Smooth muscle cell of the brain vasculature (primary cell): ENCODE data around the gene OR1A1.
"Not testable (repeated sequence)": the region's sequence is repeated elsewhere in the genome, so short reads cannot be mapped to it uniquely, and the experiment has no call there.

Source experiments
- DNase-seq: peaks from one replicate; pipeline ENCODE4 v3.0.0-alpha.2; 2012; ENCODE audit warnings: low read depth, low spot score

Gene OR1A1, protein sequence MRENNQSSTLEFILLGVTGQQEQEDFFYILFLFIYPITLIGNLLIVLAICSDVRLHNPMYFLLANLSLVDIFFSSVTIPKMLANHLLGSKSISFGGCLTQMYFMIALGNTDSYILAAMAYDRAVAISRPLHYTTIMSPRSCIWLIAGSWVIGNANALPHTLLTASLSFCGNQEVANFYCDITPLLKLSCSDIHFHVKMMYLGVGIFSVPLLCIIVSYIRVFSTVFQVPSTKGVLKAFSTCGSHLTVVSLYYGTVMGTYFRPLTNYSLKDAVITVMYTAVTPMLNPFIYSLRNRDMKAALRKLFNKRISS

DNA sequence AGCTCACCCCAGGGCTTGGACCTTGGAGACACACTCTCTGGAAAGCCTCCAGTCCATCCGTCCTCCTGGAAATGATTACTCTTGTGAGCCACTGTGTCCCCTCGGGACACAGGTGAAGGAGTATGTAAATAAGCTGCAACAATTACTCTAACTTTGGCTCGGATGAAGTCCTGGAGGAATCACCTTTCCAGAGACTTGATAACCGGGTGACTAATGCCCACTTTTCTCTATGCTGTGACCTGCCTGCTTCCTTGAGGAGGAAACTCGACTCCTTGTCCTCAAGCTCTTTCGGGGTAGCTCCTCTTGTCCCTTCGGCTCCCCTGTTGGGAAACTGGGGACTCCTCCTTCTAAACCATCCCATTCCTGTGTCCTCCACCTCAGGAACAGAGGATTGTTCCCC, at the start of gene OR1A1:
TSS of gene OR1A1 (plus strand) at position 301 of the 400 bp plus-strand sequence. CDS start 7,954 bp downstream, outside the sequence.
- DNase-seq = no peak

DNA sequence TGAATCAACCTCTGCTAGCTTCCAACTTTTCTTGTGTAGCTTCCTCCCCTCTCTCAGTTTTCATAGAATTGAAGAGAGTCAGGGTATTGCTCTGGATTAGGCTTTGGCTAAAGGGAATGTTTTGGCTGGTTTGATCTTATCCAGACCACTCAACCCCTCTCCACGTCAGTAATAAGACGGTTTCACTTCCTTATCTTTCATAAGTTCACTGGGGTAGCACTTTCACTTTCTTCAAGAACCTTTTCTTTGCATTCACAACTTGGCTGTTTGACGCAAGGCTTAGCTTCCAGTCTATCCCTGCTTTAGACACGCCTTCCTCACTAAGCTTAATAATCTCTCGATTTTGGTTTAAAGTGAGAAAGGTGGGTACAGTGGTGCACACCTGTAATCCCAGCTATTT, 39.9 kb upstream of the OR1A1 start:
- no peak for DNase-seq

DNA sequence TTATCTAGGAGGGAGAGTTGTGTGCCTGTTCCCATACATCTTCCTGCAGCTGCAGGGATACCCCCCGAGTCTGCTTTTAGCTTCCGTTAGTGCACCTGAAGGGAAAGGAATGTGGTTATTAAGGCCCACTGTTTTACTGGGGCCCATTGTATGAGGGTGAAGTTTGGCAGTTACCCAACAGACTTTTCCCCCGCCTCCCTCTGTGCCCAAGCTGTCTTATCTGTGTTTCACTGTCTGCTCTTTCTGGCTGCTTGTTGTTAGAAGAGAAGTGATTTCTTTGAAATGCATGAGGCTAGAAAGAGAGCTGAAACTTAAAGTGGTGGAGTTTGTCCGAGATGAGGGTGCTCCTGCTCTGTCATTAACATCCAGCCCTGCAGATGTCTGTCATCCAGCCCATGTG, 17.5 kb upstream of the OR1A1 start:
- DNase-seq = no peak

DNA sequence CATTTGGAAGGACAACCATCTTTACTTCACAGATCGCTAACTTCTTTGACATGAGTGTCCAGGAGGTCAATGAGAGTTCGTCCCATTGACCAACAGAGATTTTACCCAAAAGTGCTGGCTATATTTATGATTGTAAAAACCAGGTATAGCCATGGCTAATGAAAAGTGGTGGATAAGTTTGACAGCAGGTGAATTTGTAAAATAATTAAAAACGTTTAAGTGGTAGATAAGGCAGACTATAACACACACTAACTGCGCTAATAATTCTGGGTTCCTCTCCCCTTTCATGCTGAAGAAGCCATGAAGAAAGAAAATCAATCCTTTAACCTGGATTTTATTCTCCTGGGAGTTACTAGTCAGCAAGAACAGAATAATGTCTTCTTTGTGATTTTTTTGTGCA, 10.2 kb upstream of the OR1A1 start, which contains the start of gene OR1A2:
TSS of gene OR1A2 (plus strand) at position 301 of the 400 bp plus-strand sequence. CDS start at position 301, 0 bp downstream.
- no peak for DNase-seq

DNA sequence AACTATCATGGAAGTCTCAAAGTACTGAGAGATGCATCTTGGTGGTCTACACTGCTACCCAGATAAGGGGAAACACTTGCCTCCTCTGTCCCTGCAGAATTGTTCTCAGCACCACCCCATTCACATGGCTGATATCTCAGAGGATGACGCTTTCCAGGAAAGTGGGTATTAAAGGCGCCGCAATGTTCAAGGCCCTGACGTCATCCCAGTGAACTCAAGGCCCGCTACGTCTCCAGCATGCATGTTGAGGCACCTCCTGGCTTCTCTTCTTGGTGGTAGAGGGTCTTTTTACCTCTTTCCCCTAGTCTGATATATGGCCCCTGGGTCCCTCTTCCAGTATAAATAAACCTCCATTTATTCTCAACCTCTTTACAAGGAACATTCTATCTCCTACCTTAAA, 1.0 kb downstream of the OR1A1 start:
- no peak for DNase-seq

DNA sequence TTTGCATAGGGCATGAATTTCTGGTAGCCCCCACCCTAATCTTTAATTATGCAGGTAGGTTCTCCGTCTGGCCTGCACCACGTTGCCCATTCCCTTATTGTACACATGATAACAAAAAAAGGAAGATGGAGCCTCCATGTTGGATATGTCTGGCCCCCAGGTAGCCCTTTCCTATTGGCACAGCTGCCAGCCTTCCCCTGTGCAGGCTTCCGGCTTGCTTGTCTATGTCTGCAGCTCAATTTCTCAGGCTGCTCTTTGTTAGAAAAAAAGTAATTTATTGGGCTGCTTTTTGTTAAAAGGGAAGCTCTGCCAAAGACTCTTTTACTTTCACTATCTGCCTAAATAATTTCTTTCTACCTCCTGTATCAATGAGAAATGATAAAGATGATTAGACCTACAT, 5.5 kb downstream of the OR1A1 start:
- no peak for DNase-seq

DNA sequence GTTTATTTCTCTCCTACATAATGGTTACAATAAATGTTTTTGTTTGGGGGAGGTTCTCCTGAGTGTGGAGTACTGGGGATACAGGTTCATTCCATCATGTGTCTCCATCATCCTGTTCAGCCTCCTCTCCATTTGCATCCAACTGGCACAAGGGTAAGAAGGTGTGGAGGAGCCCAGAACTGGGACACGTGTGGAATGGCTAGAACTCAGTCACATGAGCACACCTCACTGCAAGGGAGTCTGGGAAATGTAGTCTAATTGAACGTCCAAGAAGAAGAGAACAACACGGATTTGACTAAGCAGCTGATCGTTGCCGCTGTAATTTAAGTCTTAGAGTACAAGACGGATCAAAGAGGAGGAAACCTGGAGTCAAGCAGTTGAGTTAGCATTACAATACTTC, 6.1 kb downstream of the OR1A1 start:
- DNase-seq = no peak

DNA sequence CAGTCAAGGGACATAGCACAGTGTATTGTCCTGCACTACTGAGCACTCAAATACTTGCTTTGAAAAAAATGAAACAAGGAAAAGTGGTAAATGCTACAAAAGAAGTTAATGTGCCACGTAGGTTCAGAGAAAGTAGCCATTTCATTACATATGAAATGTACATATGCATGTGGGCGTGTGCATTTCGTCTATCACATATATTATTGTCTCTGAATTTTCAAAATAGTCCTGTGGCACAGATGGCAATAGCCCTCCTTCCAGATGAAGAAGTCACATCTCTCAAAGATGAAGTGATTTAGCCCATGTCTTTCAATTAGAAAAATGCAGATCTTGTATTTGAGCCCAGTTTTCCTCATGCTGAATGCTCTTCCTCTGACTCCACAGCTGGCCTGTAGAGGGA, 12.5 kb downstream of the OR1A1 start:
- DNase-seq = not testable (repeated sequence)

DNA sequence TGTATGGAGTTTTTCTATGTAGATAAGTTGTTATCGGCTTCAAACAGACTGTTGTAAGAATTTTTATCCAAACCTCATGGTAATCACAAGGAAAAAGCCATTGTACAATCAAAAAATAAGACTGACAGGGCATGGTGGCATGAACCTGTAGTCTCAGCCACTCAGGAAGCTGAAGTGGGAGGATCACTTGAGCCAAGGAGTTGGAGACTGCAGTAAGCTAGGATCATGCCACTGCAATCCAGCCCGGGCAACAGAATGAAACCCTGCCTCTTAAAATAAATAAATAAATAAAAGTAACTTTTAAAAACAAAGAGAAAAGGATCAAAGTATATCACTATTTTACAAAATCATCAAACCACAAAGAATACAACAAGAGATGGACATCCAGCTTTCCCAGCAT, 14.4 kb downstream of the OR1A1 start:
- DNase-seq = no peak

DNA sequence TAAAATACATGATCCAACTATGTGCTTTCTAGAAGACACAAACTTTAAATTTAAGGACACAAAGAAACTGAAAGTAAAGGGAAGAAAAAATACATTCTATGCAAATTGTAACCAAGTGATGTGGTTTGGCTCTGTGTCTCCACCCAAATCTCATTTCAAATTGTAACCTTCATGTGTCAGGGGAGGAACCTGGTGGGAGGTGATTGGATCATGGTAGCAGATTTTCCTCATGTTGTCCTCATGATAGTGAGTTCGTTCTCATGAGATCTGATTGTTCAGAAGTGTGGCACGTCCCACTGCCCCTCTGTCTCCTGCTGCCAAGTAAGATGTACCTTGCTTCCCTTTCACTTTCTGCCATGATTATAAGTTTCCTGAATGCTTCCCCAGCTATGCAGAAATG, 15.0 kb downstream of the OR1A1 start:
- no peak for DNase-seq

DNA sequence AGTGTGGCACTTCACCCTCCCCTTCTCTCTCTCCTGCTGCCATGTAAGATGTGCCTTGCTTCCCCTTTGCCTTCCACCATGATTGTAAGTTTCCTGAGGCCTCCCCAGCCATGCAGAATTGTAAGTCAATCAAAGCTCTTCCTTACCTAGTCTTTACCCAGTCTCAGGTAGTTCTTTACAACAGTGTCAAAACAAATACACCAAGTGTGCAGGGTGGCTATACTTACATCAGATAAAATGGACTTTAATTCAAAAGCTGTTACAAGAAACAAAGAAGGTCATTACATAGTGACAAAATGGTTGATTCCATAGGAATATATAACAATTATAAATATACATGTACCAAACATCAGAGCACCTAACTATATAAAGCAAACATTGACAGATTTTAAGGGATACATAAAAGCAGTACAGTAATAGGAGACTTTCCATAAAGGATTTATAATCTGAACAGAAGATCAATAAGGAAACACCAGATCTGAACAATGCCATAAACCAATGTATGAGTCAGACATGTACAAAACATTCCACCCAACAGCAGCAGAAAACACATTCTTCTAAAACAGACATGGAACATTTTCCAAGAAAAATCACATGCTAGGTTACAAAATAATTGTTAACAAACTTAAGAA, 17.4 kb downstream of the OR1A1 start:
- not testable (repeated sequence) for DNase-seq

DNA sequence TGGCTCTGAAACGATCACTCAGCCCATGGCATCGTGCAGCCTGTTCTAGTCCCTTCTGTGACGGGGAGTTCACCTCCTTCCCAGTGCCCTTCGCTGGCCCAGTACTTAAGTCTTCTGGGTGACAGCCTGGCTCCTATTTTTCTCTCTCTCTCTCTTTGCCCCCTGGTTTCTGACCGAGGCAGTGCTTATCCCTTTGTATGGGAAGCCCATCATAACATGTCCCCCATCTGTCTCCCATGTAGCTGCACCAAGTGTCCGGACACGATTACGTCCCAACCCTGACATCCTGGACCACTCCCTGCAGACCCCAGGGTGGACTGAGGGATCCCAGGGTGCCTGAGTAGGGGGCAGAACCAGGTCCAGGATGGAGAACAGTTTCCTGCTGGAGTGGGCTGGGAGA, 24.8 kb downstream of the OR1A1 start:
- not testable (repeated sequence) for DNase-seq

DNA sequence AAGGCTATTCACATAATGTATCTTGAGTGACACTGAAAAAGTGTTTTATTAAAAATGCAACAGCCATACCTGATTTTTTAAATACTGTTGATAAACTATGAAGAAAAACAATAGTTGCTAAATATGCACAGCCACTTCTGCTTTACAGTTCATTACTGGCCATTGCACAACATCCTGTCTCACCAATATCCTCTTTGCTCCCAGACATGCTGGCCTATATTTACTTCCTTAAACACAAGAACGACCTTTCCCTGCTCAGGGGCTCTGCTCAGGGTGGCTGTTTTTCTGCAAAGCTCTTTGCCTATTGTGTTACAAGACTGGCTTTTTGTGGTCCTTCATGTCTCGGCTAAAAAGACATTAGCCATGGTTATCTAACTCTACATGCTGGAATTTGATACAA, 31.2 kb downstream of the OR1A1 start:
- DNase-seq = not testable (repeated sequence)

DNA sequence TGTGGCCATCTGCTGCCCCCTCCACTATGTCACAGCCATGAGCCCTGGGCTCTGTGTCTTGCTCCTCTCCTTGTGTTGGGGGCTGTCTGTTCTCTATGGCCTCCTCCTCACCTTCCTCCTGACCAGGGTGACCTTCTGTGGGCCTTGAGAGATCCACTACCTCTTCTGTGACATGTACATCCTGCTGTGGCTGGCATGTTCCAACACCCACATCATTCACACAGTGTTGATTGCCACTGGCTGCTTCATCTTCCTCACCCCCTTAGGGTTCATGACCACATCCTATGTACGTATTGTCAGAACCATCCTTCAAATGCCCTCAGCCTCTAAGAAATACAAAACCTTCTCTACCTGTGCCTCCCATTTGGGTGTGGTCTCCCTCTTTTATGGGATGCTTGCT, 33.6 kb downstream of the OR1A1 start:
- DNase-seq = not testable (repeated sequence)

DNA sequence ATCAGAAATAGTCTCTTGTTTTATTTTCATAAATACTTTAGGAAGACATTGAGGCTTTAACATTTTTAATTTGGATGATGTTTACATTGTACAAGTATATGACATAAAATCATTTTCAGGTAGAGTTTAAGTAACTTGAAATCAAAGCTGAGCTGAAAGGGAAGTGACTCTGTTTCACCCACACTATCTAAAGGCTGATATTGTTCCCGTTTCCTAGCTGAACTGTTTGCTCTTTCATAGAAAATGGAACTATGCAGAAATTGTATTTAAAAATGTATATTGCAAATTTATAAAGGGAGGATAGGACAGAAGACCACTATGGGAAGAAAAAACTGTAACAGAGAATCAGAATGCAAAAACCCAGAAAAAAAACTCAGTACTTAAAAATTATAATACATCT, 37.4 kb downstream of the OR1A1 start:
- DNase-seq = not testable (repeated sequence)

DNA sequence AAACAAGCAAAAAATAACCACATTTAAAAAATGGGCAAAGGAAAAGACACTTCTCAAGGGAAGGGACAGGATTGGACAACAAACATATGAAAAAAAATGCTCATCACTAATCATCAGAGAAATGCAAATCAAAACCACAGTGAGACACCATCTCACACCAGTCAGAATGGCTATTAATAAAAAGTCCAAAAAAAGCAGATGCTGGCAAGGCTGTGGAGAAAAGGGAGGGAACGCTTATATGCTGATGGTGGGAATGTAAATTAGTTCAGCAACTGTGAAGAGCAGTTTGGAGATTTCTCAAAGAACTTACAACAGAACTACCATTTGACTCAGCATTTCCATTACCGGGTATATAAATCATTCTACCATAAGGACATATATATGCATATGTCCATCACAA, 41.5 kb downstream of the OR1A1 start:
- DNase-seq = not testable (repeated sequence)

DNA sequence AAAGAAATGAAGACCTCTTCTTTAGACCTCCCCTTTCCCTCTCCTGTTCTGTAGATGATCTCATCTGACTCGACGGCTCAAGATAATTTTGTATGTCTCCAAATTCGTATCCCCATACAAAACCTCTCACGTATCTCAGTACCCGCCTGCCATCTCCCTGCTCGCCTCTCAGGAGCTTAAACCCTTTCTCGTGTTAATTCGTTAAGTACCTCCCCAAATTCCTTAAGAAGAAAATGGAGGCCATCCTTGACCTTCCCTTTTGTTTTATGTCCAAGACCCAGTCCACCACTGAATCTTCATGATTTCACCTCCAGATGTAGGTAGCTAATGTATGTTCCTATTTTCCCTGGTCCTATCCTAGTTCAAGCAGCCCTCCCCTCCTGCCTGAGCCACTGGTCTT, 49.1 kb downstream of the OR1A1 start:
- no peak for DNase-seq

DNA sequence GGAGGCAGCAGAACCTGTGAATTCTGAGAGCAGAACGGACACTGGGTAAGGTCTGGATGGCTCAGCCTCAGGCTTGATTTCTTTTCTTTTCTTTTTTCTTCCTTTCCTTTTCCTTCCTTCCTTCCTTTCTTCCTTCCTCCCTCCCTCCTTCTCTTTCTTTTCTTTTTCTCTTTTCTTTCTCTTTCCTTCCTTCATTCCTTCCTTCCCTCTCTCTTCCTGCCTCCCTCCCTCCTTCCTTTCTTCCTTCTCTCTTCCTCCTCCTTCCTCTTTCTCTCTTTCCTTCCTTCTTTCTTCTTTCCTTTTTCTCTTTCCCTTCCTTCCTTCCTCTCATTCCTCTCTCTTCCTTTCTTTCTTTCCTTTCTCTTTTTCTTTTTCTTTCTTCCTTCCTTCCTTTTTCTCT, 52.7 kb downstream of the OR1A1 start:
- DNase-seq = no peak

DNA sequence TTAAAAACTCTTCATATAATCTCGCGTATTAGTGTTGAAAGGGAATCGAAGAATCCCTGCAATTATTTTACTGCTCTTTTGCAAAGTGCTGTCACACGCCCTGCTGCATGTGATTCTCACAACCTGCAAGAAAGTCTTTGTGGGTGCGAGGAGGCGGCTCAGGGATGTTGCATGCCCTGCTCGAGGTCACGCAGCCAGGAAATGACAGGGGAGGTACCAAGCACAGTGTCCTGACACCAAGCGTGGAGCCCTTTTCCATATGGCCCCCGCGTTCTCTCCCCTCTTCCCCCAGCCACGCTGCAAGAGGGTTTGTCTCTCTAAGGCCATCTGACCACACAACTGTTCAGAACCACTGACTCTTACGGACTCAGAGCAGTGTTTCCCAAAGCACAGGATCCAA, 53.1 kb downstream of the OR1A1 start:
- DNase-seq = no peak
